GM23338 (cell line): ENCODE measurements around the gene FBXL17. TPM values are rescaled to one million over a fixed set of nuclear protein-coding genes. Genes with fewer than 3 reads are reported as not detected.

Source experiments
- EZH2 ChIP-seq: fragments of 200-600 bp; sonication (generic); IDR thresholded peaks from one replicate; pipeline ENCODE4 v1.8.0; 2017; ENCODE audit warnings: antibody characterized with exemption, mild to moderate bottlenecking, low read depth; ENCODE audit not compliant: unreplicated experiment
- EZH2phosphoT487 ChIP-seq: fragments of 200-600 bp; sonication (generic); IDR thresholded peaks from one replicate; pipeline ENCODE4 v1.8.1; 2018; ENCODE audit warnings: antibody characterized with exemption; ENCODE audit not compliant: unreplicated experiment
- JUNB ChIP-seq: IDR thresholded peaks from one replicate; pipeline ENCODE4 v1.6.1; 2016; ENCODE audit warnings: antibody characterized with exemption; ENCODE audit not compliant: unreplicated experiment
- STAT1 ChIP-seq: IDR thresholded peaks from one replicate; pipeline ENCODE4 v1.6.1; 2016; ENCODE audit warnings: antibody characterized with exemption; ENCODE audit not compliant: unreplicated experiment
- ZNF331 ChIP-seq: fragments of 250-450 bp; sonication (Bioruptor Pico); IDR thresholded peaks from 2 replicates; pipeline ENCODE4 v1.5.0; 2020; ENCODE audit warnings: low read depth, mild to moderate bottlenecking, moderate library complexity
- polyA plus RNA-seq: library from polyadenylated mRNA; unstranded; fragments of >200 nt; fragmentation: Nextera tagmentation; extraction: Ambion mirVana; gene quantifications from 2 replicates; pipeline ENCODE4 v1.2.1, GENCODE V29; 2016
- total RNA-seq: library from RNA; depleted of rRNA; stranded (reverse); fragments of >200 nt; shearing (Covaris generic); gene quantifications from 2 replicates; pipeline ENCODE4 v1.2.3, GENCODE V29; 2014
- TF ChIP-seq, protein P1 (sequence below): fragments of 250-450 bp; sonication (Bioruptor Pico); IDR thresholded peaks from 2 replicates; pipeline ENCODE4 v1.5.0; 2020; ENCODE audit warnings: mild to moderate bottlenecking, moderate library complexity
- TF ChIP-seq, protein P2 (sequence below): IDR thresholded peaks from one replicate; pipeline ENCODE4 v1.6.1; 2018; ENCODE audit warnings: antibody characterized with exemption; ENCODE audit not compliant: unreplicated experiment
- TF ChIP-seq, protein P3 (sequence below): IDR thresholded peaks from 2 replicates; pipeline ENCODE4 v1.6.1; 2016; ENCODE audit warnings: antibody characterized with exemption

FBXL17 gene
- total and polyA plus RNA-seq, 2 experiments from 2014 or later: 2.0 to 2.7 TPM

DNA sequence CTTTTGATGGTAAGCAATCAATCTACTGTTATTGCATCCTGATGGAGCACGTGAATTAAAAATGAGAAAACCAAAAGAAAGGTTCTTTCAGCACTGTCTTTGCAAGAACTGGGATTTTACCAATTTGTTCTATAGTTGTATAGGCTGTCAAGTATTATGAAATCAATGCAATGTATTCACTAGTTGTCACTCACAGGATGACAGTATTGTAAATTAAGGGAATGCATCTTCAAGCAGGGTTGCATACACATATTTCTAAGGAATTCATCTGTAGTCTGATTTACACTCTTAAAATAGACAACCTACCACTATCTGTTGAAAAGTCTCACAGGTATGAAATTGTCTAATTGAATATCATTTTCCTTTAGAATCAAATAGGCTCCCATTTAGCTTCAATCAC, 252.8 kb downstream of the FBXL17 start (continued):
- TF ChIP-seq, protein P1, sequence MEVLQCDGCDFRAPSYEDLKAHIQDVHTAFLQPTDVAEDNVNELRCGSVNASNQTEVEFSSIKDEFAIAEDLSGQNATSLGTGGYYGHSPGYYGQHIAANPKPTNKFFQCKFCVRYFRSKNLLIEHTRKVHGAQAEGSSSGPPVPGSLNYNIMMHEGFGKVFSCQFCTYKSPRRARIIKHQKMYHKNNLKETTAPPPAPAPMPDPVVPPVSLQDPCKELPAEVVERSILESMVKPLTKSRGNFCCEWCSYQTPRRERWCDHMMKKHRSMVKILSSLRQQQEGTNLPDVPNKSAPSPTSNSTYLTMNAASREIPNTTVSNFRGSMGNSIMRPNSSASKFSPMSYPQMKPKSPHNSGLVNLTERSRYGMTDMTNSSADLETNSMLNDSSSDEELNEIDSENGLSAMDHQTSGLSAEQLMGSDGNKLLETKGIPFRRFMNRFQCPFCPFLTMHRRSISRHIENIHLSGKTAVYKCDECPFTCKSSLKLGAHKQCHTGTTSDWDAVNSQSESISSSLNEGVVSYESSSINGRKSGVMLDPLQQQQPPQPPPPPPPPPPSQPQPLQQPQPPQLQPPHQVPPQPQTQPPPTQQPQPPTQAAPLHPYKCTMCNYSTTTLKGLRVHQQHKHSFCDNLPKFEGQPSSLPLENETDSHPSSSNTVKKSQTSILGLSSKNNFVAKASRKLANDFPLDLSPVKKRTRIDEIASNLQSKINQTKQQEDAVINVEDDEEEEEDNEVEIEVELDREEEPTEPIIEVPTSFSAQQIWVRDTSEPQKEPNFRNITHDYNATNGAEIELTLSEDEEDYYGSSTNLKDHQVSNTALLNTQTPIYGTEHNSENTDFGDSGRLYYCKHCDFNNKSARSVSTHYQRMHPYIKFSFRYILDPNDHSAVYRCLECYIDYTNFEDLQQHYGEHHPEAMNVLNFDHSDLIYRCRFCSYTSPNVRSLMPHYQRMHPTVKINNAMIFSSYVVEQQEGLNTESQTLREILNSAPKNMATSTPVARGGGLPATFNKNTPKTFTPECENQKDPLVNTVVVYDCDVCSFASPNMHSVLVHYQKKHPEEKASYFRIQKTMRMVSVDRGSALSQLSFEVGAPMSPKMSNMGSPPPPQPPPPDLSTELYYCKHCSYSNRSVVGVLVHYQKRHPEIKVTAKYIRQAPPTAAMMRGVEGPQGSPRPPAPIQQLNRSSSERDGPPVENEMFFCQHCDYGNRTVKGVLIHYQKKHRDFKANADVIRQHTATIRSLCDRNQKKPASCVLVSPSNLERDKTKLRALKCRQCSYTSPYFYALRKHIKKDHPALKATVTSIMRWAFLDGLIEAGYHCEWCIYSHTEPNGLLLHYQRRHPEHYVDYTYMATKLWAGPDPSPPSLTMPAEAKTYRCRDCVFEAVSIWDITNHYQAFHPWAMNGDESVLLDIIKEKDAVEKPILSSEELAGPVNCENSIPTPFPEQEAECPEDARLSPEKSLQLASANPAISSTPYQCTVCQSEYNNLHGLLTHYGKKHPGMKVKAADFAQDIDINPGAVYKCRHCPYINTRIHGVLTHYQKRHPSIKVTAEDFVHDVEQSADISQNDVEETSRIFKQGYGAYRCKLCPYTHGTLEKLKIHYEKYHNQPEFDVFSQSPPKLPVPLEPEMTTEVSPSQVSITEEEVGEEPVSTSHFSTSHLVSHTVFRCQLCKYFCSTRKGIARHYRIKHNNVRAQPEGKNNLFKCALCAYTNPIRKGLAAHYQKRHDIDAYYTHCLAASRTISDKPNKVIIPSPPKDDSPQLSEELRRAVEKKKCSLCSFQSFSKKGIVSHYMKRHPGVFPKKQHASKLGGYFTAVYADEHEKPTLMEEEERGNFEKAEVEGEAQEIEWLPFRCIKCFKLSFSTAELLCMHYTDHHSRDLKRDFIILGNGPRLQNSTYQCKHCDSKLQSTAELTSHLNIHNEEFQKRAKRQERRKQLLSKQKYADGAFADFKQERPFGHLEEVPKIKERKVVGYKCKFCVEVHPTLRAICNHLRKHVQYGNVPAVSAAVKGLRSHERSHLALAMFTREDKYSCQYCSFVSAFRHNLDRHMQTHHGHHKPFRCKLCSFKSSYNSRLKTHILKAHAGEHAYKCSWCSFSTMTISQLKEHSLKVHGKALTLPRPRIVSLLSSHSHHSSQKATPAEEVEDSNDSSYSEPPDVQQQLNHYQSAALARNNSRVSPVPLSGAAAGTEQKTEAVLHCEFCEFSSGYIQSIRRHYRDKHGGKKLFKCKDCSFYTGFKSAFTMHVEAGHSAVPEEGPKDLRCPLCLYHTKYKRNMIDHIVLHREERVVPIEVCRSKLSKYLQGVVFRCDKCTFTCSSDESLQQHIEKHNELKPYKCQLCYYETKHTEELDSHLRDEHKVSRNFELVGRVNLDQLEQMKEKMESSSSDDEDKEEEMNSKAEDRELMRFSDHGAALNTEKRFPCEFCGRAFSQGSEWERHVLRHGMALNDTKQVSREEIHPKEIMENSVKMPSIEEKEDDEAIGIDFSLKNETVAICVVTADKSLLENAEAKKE (CRISPR knock-in tag): no peak
- TF ChIP-seq STAT1: no peak
- TF ChIP-seq, protein P2, sequence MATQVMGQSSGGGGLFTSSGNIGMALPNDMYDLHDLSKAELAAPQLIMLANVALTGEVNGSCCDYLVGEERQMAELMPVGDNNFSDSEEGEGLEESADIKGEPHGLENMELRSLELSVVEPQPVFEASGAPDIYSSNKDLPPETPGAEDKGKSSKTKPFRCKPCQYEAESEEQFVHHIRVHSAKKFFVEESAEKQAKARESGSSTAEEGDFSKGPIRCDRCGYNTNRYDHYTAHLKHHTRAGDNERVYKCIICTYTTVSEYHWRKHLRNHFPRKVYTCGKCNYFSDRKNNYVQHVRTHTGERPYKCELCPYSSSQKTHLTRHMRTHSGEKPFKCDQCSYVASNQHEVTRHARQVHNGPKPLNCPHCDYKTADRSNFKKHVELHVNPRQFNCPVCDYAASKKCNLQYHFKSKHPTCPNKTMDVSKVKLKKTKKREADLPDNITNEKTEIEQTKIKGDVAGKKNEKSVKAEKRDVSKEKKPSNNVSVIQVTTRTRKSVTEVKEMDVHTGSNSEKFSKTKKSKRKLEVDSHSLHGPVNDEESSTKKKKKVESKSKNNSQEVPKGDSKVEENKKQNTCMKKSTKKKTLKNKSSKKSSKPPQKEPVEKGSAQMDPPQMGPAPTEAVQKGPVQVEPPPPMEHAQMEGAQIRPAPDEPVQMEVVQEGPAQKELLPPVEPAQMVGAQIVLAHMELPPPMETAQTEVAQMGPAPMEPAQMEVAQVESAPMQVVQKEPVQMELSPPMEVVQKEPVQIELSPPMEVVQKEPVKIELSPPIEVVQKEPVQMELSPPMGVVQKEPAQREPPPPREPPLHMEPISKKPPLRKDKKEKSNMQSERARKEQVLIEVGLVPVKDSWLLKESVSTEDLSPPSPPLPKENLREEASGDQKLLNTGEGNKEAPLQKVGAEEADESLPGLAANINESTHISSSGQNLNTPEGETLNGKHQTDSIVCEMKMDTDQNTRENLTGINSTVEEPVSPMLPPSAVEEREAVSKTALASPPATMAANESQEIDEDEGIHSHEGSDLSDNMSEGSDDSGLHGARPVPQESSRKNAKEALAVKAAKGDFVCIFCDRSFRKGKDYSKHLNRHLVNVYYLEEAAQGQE: no peak
- no peak for TF ChIP-seq JUNB
- TF ChIP-seq, protein P3, sequence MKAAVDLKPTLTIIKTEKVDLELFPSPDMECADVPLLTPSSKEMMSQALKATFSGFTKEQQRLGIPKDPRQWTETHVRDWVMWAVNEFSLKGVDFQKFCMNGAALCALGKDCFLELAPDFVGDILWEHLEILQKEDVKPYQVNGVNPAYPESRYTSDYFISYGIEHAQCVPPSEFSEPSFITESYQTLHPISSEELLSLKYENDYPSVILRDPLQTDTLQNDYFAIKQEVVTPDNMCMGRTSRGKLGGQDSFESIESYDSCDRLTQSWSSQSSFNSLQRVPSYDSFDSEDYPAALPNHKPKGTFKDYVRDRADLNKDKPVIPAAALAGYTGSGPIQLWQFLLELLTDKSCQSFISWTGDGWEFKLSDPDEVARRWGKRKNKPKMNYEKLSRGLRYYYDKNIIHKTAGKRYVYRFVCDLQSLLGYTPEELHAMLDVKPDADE: no peak
- no peak for TF ChIP-seq EZH2
- no peak for TF ChIP-seq EZH2phosphoT487
- TF ChIP-seq ZNF331 (CRISPR knock-in tag): no peak
